Natural killer cell (primary cell): ENCODE measurements around the gene RAB3IL1. TPM values are rescaled to one million over a fixed set of nuclear protein-coding genes. Genes with fewer than 3 reads are reported as not detected.

Source experiments
- ATAC-seq, 3 donors: fragments of 150-1000 bp in 2 of 3; fragments of 200-7000 bp in 1 of 3; cut with Tn5 transposase; 1 replicate in 1 of 3; 2 replicates in 2 of 3; pipeline ENCODE4 v1.10.0; 2021; ENCODE audit warnings: mild to moderate bottlenecking in 2 of 3, moderate library complexity in 2 of 3
- DNase-seq, 2 donors: peaks; one replicate each; pipeline versions ENCODE4 v3.0.0 to v3.0.0-alpha.2; 2013 to 2021; ENCODE audit warnings: mixed read lengths in 1 of 2
- H3K27ac ChIP-seq: one replicate; pipeline ENCODE4 v1.5.1; 2013; ENCODE audit warnings: mild to moderate bottlenecking, low read length
- H3K27me3 ChIP-seq: one replicate; pipeline ENCODE4 v1.6.1; 2013; ENCODE audit warnings: low read length; ENCODE audit not compliant: control insufficient read depth, insufficient read depth
- H3K36me3 ChIP-seq: one replicate; pipeline ENCODE4 v1.6.1; 2013; ENCODE audit warnings: low read length; ENCODE audit not compliant: control insufficient read depth, insufficient read depth
- H3K4me1 ChIP-seq: one replicate; pipeline ENCODE4 v1.6.1; 2013; ENCODE audit warnings: low read length; ENCODE audit not compliant: control insufficient read depth, insufficient read depth
- H3K4me3 ChIP-seq: one replicate; pipeline ENCODE4 v1.5.1; 2013; ENCODE audit warnings: low read length
- H3K9me3 ChIP-seq: one replicate; pipeline ENCODE4 v1.6.1; 2013; ENCODE audit warnings: low read length; ENCODE audit not compliant: control insufficient read depth, insufficient read depth
- H3K27ac Mint-ChIP-seq, 2 donors: one replicate each; pipeline ENCODE4 v1.8.0; 2022; ENCODE audit warnings: mild to moderate bottlenecking in 2 of 2, mixed read lengths in 2 of 2, moderate library complexity in 1 of 2
- H3K27me3 Mint-ChIP-seq, 2 donors: one replicate each; pipeline ENCODE4 v1.8.0; 2022; ENCODE audit warnings: low read depth in 2 of 2, mixed read lengths in 2 of 2
- H3K36me3 Mint-ChIP-seq: one replicate; pipeline ENCODE4 v1.8.0; 2022; ENCODE audit warnings: mixed read lengths
- H3K4me1 Mint-ChIP-seq, 2 donors: one replicate each; pipeline ENCODE4 v1.8.0; 2022; ENCODE audit warnings: mixed read lengths in 2 of 2
- H3K4me3 Mint-ChIP-seq: one replicate; pipeline ENCODE4 v1.8.0; 2022; ENCODE audit warnings: mild to moderate bottlenecking, moderate library complexity, mixed read lengths
- H3K9me3 Mint-ChIP-seq, 2 donors: one replicate each; pipeline ENCODE4 v1.8.0; 2022; ENCODE audit warnings: mixed read lengths in 2 of 2
- CTCF ChIP-seq: fragments of 200-600 bp; IDR thresholded peaks from one replicate; pipeline ENCODE4 v1.8.0; 2022; ENCODE audit warnings: antibody characterized with exemption
- WGBS: methylation state at CpG from one replicate; pipeline ENCODE4 v1.1.7; 2013; ENCODE audit warnings: missing lambda C conversion rate; ENCODE audit not compliant: insufficient coverage; 5-methylcytosine and 5-hydroxymethylcytosine counted together
- intact Hi-C: fragments of 100-400 bp; cut with micrococcal nuclease; formaldehyde crosslinking; loops from one replicate; pipeline ENCODE4 v1.14.2; 2022
- total RNA-seq, 4 donors: library from RNA; stranded (reverse); fragments of 120-200 nt in 1 of 4; gene quantifications; one replicate each; pipeline versions ENCODE4 v1.2.3 to v1.2.4, GENCODE V29; 2013 to 2022

The RAB3IL1 gene
- total RNA-seq, 3 donors from 2014 or later (not counting 1 experiment from before 2014, with no cell fraction given): not detected

DNA sequence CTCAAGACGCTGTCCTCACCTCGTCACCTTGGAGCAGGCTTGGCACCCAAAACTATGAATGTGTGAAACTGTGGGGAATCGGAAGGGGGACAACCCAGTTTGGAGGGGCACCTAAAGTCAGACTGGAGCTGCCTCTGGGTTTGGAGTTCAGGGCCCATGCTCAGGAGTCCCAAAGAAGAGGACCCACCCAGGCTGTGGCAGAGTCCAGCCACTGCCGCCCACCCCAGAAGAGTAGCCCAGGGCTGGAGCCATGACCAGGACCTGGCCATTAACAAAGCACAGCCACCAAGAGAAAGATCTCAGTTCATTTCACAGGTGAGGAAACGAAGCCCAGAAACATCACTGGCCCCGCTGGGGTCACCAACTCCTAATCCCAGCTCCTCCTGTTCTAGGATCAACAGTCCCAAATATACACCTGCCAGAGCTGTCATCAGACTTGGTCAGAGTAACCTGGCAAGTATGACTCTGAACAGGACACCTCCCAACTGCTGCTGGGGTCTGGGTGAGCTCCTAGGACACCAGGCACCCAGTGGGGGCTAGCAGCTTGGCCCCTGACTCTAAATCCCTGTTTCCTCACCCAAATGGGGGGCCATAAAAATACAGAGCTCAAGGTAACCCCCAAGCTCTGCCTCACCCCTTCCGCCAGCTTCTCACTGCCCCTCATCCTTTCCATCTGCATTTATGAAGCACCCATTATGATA is 2.7 kb downstream of the RAB3IL1 start:
- Mint-ChIP-seq H3K4me3 (no peak overlapping the region), H3K9me3 (no peaks in the 10 kb centered on the region), H3K27me3 (peaks cover 22 to 44% of the 10 kb centered on the region in 2 donors), H3K4me1 (peaks cover 5 to 15% of the 10 kb centered on the region in 2 donors), H3K36me3 (no peaks in the 10 kb centered on the region), H3K27ac (no peak overlapping the region)
- ATAC-seq (no peak), DNase-seq (peak in 1 of 2 donors; percentile 10)
- intact Hi-C loops: no loop called here
- WGBS: 92% methylated on average over 7 of the region's 7 CpGs
- Histone ChIP-seq H3K27ac (no peak overlapping the region), H3K4me3 (no peak overlapping the region), H3K36me3 (no peaks in the 10 kb centered on the region), H3K9me3 (no peaks in the 10 kb centered on the region), H3K4me1 (peaks cover 11% of the 10 kb centered on the region), H3K27me3 (peaks cover 16% of the 10 kb centered on the region)
- no peak for TF ChIP-seq CTCF

DNA sequence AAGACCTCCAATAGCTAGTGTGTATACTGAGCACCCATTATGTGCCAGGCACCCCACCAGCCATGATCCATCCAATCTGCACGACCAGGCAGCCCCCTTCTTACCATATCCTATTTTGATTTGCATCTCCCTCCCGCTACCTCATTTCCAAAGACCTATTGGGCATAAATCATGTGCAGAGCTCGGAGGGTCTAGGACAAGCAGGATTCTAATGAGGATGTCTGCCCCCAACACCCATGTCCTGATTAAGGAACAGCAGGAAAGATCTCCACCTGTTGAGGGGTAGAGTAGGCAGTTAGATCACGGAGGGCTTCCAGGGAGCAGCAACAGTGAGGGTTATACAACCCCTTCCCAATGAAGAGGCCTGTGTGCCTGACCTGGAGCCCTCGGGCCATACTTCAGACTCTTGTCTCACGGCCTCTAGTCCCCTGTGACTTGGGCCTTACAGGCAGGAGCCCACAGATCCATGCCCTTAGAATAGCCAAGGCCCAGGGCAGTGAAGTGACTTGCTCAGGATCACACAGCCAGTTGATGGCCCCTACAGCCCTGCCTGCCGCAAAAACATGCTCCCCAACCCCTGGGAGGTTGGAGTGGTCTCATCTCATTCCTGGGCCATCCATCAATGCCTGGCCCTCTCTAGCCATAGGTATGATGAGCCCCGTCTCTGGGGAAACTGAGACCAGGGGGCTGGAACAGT is 3.5 kb downstream of the RAB3IL1 start:
- Mint-ChIP-seq H3K4me1 (peaks cover 5 to 15% of the 10 kb centered on the region in 2 donors), H3K4me3 (no peak overlapping the region)
- H3K27me3 ChIP-seq: peaks cover 16% of the 10 kb centered on the region

DNA sequence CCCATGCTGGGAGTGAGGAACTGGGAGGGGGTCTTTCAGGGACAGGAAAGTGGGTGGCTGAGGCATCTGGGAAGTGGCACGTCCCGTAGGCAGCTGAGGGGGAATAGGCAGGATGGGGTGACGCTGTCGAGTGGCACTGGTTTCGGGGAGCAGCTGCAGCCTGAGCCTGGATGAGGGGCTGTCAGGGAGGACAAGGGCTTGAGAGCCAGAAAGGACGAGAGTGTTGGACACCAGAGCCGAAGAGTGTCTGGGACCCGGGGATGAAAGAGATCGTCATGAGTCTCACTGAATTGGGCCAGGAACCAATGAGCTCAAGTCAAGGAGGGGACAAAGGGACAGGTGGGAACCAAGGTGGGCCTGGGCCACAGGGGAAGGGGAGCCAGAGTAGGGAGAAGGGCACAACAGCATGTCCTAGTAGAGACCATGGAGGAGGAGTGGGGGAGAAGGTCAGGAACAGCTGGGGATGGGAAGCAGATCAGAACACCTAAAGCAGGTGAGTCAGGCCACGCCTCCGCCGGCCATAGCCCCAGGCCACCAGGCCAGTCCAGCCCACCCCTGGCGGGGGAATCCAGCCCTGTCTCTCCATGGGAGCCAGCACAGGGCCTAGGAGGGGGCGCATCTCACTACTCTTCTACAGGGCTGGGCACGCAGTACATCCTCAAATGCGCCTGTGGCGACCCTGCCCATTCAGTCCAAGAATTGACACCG is 4.2 kb downstream of the RAB3IL1 start:
- no peak overlapping the region for H3K4me3 ChIP-seq
- H3K9me3 Mint-ChIP-seq: no peaks in the 10 kb centered on the region

More for the DNA sequence above, 3.5 kb downstream of the RAB3IL1 start:
- H3K4me1 ChIP-seq: peaks cover 11% of the 10 kb centered on the region
- 86% methylated on average over 7 of the region's 8 CpGs for whole genome bisulfite sequencing
- intact Hi-C loops: no loop called here
- H3K9me3 ChIP-seq: no peaks in the 10 kb centered on the region
- TF ChIP-seq CTCF: no peak
- no peaks in the 10 kb centered on the region for H3K36me3 ChIP-seq
- Mint-ChIP-seq H3K27ac (no peak overlapping the region), H3K27me3 (peaks cover 18 to 41% of the 10 kb centered on the region in 2 donors), H3K36me3 (no peaks in the 10 kb centered on the region), H3K9me3 (no peaks in the 10 kb centered on the region)
- DNase-seq: no peak
- ATAC-seq: no peak
- no peak overlapping the region for H3K4me3 ChIP-seq
- H3K27ac ChIP-seq: no peak overlapping the region

More for the DNA sequence above, 4.2 kb downstream of the RAB3IL1 start:
- H3K27ac Mint-ChIP-seq: peak overlapping the region in 1 of 2 donors; percentile 27
- WGBS: 88% methylated on average over 18 of the region's 18 CpGs
- ATAC-seq (no peak), DNase-seq (no peak)
- H3K4me1 ChIP-seq: peaks cover 11% of the 10 kb centered on the region
- no peaks in the 10 kb centered on the region for H3K36me3 ChIP-seq
- H3K27me3 Mint-ChIP-seq: peaks cover 11 to 34% of the 10 kb centered on the region in 2 donors
- no peaks in the 10 kb centered on the region for H3K36me3 Mint-ChIP-seq
- TF ChIP-seq CTCF: no peak
- H3K4me1 Mint-ChIP-seq: peaks cover 3 to 13% of the 10 kb centered on the region in 2 donors
- H3K9me3 ChIP-seq: no peaks in the 10 kb centered on the region
- no peak overlapping the region for H3K4me3 Mint-ChIP-seq
- no peak overlapping the region for H3K27ac ChIP-seq
- H3K27me3 ChIP-seq: peaks cover 11% of the 10 kb centered on the region
- intact Hi-C loops: no loop called here
